HUDEP-2 (cell line): ENCODE data around the gene COP1.

ENCODE experiments used
- DNase-seq, 76 experiments: peaks; one replicate each; lab custom pipeline; 2025; ENCODE audit not compliant: unreplicated experiment in 76 of 76; lab: John Stamatoyannopoulos, UW

COP1 gene

GRCh38 chr1:175978476-175978875, 228.6 kb downstream of the COP1 start:
- DNase-seq, result no peak

- no peak for DNase-seq
Measured at GRCh38 chr1:175976865-175977642, 230.0 kb downstream of the COP1 start.

GRCh38 chr1:175969231-175969630, 237.9 kb downstream of the COP1 start:
- no peak for DNase-seq

GRCh38 chr1:175968486-175969172, 238.5 kb downstream of the COP1 start:
- no peak for DNase-seq

- DNase-seq, result no peak
Measured at GRCh38 chr1:175963740-175964139, 243.3 kb downstream of the COP1 start.

GRCh38 chr1:175960169-175960568, 246.9 kb downstream of the COP1 start:
- no peak for DNase-seq

GRCh38 chr1:175951627-175952026, 255.5 kb downstream of the COP1 start:
- DNase-seq, result no peak

GRCh38 chr1:175947771-175948170, 259.3 kb downstream of the COP1 start:
- DNase-seq, result no peak

GRCh38 chr1:175944591-175944990, 262.5 kb downstream of the COP1 start:
- no peak for DNase-seq

GRCh38 chr1:175941164-175941563, 265.9 kb downstream of the COP1 start:
- DNase-seq, result no peak

GRCh38 chr1:175936736-175937135, 270.4 kb downstream of the COP1 start:
- no peak for DNase-seq

- no peak for DNase-seq
Measured at GRCh38 chr1:175935566-175936115, 271.4 kb downstream of the COP1 start.

- no peak for DNase-seq
Measured at GRCh38 chr1:175935166-175935565, 271.9 kb downstream of the COP1 start.

- DNase-seq, result no peak
Measured at GRCh38 chr1:175933801-175934200, 273.3 kb downstream of the COP1 start.

GRCh38 chr1:175927944-175928343, 279.1 kb downstream of the COP1 start:
- no peak for DNase-seq

- no peak for DNase-seq
Measured at GRCh38 chr1:175922254-175922881, 284.7 kb downstream of the COP1 start.

GRCh38 chr1:175920381-175920780, 286.7 kb downstream of the COP1 start:
- no peak for DNase-seq

- no peak for DNase-seq
Measured at GRCh38 chr1:175919001-175919400, 288.1 kb downstream of the COP1 start.

- no peak for DNase-seq
Measured at GRCh38 chr1:175918364-175918801, 288.7 kb downstream of the COP1 start.

GRCh38 chr1:175914115-175914514, 293.0 kb downstream of the COP1 start:
- no peak for DNase-seq

GRCh38 chr1:175911138-175911537, 295.9 kb downstream of the COP1 start:
- DNase-seq, result no peak
